Measurements from ENCODE around the gene BSND.

BSND gene

GRCh38 chr1:54976747-54977146, 22.0 kb upstream of the BSND start:
- no peak for DNase-seq (ENCODE audit: low spot score)

GRCh38 chr1:54977533-54978297, 21.0 kb upstream of the BSND start:
- DNase-seq (ENCODE audit: low spot score): no peak

- DNase-seq (ENCODE audit: low spot score): no peak
Observed at GRCh38 chr1:54978528-54979326, 20.0 kb upstream of the BSND start.

GRCh38 chr1:54979327-54979891, 19.3 kb upstream of the BSND start:
- DNase-seq (ENCODE audit: low spot score): no peak

- DNase-seq (ENCODE audit: low spot score): no peak
Observed at GRCh38 chr1:54980046-54980527, 18.6 kb upstream of the BSND start.

- DNase-seq (ENCODE audit: low spot score): no peak
Observed at GRCh38 chr1:54980528-54981241, 18.0 kb upstream of the BSND start, which contains the start of gene TMEM61. TSS of gene TMEM61 (plus strand) at chr1:54980628. CDS start at chr1:54981066, 438 bp downstream.

- DNase-seq (ENCODE audit: low spot score): no peak
Observed at GRCh38 chr1:54981466-54981865, 17.3 kb upstream of the BSND start.

- peak; percentile 69 for DNase-seq (ENCODE audit: low spot score)
Observed at GRCh38 chr1:54982739-54983138, 16.0 kb upstream of the BSND start.

GRCh38 chr1:54984131-54984842, 14.4 kb upstream of the BSND start:
- DNase-seq (ENCODE audit: low spot score): peak; percentile 66

- no peak for DNase-seq (ENCODE audit: low spot score)
Observed at GRCh38 chr1:54985556-54985955, 13.2 kb upstream of the BSND start.

GRCh38 chr1:54986025-54986424, 12.7 kb upstream of the BSND start:
- no peak for DNase-seq (ENCODE audit: low spot score)

GRCh38 chr1:54986533-54986932, 12.2 kb upstream of the BSND start:
- no peak for DNase-seq (ENCODE audit: low spot score)

- DNase-seq (ENCODE audit: low spot score): no peak
Observed at GRCh38 chr1:54987427-54987826, 11.3 kb upstream of the BSND start.

- no peak for DNase-seq (ENCODE audit: low spot score)
Observed at GRCh38 chr1:54987919-54988705, 10.6 kb upstream of the BSND start.

- no peak for DNase-seq (ENCODE audit: low spot score)
Observed at GRCh38 chr1:54988975-54989374, 9.8 kb upstream of the BSND start.

GRCh38 chr1:54989473-54989872, 9.3 kb upstream of the BSND start:
- DNase-seq (ENCODE audit: low spot score): no peak

GRCh38 chr1:54989968-54990810, 8.5 kb upstream of the BSND start:
- no peak for DNase-seq (ENCODE audit: low spot score)

- no peak for DNase-seq (ENCODE audit: low spot score)
Observed at GRCh38 chr1:54990916-54991315, 7.8 kb upstream of the BSND start.

- no peak for DNase-seq (ENCODE audit: low spot score)
Observed at GRCh38 chr1:54991939-54992338, 6.8 kb upstream of the BSND start.

- no peak for DNase-seq (ENCODE audit: low spot score)
Observed at GRCh38 chr1:54993140-54993539, 5.6 kb upstream of the BSND start.

Measured in D341Med (cell line).